Activated CD4-positive, CD25-positive, alpha-beta regulatory T cell treated with anti-CD3 and anti-CD28 coated beads, Interleukin-2, amount 50 U/mL, for 24 hours (primary cell): ENCODE results near the gene PCDHA4.
"Not testable (repeated sequence)": the region's sequence is repeated elsewhere in the genome, so short reads cannot be mapped to it uniquely, and the experiment has no call there.

Experiments
- ATAC-seq, 2 donors: fragments of 150-1000 bp; cut with Tn5 transposase; one replicate each; pipeline ENCODE4 v1.10.0; 2021; ENCODE audit warnings: mild to moderate bottlenecking in 1 of 2, moderate library complexity in 1 of 2

The PCDHA4 gene

DNA sequence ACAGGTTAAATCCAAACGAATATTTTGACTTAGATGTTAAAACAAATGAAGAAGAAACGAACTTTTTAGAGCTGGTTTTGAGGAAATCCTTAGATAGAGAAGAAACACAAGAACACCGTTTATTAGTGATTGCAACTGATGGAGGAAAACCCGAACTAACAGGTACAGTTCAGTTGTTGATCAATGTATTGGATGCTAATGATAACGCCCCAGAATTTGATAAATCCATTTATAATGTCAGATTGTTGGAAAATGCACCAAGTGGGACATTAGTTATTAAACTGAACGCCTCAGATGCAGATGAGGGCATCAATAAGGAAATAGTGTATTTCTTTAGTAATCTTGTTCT is 15.4 kb downstream of the PCDHA4 start:
- no peak for ATAC-seq

DNA sequence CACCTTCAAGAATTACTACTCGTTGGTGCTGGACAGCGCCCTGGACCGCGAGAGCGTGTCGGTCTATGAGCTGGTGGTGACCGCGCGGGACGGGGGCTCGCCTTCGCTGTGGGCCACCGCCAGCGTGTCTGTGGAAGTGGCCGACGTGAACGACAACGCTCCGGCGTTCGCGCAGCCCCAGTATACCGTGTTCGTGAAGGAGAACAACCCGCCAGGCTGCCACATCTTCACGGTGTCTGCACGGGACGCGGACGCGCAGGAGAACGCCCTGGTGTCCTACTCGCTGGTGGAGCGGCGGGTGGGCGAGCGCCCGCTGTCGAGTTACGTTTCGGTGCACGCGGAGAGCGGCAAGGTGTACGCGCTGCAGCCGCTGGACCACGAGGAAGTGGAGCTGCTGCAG is 16.1 kb downstream of the PCDHA4 start:
- ATAC-seq, result not testable (repeated sequence)

DNA sequence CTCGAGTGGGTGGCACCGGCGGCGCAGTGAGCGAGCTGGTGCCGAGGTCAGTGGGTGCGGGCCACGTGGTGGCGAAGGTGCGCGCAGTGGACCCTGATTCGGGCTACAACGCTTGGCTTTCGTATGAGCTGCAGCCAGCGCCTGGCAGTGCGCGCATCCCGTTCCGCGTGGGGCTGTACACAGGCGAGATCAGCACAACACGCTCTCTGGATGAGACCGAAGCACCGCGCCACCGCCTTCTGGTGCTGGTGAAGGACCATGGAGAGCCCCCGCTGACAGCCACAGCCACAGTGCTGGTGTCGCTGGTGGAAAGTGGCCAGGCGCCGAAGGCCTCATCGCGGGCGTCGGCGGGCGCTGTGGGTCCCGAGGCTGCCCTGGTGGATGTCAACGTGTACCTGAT is 16.6 kb downstream of the PCDHA4 start:
- ATAC-seq, result no peak

DNA sequence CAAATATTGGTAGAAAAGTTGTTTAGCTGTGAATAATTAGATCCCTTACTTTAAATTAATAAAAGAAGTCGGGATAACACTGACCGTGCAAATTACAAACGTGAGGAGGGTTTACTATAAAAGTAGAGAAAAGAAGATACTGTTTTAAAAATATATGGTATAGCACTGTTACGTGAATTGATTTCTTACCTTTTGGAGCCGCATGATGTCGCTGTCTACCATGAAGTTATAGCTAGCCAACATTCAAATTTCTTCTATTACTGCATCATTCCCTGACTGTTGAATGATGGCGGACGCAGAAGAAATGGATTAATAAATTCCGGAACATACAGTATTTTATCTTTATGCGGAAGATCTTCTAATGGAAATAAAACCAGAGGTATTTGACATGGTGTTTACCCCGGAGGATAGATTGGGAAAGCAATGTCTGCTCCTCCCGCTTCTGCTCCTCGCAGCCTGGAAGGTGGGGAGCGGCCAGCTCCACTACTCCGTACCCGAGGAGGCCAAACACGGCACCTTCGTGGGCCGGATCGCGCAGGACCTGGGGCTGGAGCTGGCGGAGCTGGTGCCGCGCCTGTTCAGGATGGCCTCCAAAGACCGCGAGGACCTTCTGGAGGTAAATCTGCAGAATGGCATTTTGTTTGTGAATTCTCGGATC is 21.0 kb downstream of the PCDHA4 start, which contains the start of gene PCDHA6:
TSS of gene PCDHA6 (plus strand) at position 257 of the 658 bp plus-strand sequence. CDS start at position 389, 132 bp downstream.
- no peak for ATAC-seq

DNA sequence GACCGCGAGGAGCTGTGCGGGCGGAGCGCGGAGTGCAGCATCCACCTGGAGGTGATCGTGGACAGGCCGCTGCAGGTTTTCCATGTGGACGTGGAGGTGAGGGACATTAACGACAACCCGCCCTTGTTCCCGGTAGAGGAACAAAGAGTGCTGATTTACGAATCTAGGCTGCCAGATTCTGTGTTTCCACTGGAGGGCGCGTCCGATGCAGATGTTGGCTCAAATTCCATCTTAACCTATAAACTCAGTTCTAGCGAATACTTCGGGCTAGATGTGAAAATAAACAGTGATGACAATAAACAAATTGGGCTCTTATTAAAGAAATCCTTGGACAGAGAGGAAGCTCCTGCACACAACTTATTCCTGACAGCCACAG is 21.5 kb downstream of the PCDHA4 start:
- ATAC-seq, result no peak

DNA sequence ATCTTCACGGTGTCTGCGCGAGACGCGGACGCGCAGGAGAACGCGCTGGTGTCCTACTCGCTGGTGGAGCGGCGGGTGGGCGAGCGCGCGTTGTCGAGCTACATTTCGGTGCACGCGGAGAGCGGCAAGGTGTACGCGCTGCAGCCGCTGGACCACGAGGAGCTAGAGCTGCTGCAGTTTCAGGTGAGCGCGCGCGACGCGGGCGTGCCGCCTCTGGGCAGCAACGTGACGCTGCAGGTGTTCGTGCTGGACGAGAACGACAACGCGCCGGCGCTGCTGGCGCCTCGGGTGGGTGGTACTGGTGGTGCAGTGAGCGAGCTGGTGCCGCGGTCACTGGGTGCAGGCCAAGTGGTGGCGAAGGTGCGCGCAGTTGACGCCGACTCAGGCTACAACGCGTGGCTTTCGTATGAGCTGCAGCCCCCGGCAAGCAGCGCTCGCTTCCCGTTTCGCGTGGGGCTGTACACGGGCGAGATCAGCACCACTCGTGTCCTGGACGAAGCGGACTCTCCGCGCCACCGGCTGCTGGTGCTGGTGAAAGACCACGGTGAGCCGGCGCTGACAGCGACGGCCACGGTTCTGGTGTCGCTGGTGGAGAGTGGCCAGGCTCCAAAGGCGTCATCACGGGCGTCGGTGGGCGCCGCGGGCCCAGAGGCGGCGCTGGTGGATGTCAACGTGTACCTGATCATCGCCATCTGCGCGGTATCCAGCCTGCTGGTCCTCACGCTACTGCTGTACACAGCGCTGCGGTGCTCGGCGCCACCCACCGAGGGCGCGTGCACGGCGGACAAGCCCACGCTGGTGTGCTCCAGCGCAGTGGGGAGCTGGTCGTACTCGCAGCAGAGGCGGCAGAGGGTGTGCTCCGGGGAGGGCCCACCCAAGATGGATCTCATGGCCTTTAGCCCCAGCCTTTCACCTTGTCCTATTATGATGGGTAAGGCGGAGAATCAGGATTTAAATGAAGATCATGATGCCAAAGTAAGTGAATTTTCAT is 22.9 kb downstream of the PCDHA4 start:
- ATAC-seq, result not testable (repeated sequence)

DNA sequence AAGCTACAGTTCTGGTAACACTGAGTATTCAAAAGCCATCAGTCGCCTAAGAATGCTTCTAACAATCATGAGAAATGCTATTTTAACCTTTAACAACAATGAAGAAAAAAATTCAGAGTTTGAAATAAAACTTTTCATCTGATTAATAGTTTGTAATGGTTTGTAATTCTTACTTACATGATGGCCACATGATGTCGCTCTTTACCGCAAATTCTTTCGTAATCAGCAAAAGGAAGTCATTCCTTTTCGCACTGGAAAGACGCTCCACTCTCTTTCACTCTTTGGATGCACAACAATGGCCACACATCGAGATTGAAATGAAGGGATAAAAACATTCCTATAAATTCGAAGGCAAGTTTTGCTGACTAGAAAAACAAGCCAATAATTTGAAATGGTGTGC is 27.1 kb downstream of the PCDHA4 start, which contains the start of gene PCDHA7:
TSS of gene PCDHA7 (plus strand) at position 277 of the 400 bp plus-strand sequence. CDS start at position 392, 115 bp downstream.
- no peak for ATAC-seq

DNA sequence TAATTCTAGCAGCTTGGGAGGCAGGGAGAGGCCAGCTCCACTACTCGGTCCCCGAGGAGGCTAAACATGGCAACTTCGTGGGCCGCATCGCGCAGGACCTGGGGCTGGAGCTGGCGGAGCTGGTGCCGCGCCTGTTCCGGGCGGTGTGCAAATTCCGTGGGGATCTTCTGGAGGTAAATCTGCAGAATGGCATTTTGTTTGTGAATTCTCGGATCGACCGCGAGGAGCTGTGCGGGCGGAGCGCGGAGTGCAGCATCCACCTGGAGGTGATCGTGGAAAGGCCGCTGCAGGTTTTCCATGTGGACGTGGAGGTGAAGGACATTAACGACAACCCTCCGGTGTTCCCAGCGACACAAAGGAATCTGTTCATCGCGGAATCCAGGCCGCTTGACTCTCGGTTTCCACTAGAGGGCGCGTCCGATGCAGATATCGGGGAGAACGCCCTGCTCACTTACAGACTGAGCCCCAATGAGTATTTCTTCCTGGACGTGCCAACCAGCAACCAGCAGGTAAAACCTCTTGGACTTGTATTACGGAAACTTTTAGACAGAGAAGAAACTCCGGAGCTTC is 27.7 kb downstream of the PCDHA4 start:
- ATAC-seq, result not testable (repeated sequence)

DNA sequence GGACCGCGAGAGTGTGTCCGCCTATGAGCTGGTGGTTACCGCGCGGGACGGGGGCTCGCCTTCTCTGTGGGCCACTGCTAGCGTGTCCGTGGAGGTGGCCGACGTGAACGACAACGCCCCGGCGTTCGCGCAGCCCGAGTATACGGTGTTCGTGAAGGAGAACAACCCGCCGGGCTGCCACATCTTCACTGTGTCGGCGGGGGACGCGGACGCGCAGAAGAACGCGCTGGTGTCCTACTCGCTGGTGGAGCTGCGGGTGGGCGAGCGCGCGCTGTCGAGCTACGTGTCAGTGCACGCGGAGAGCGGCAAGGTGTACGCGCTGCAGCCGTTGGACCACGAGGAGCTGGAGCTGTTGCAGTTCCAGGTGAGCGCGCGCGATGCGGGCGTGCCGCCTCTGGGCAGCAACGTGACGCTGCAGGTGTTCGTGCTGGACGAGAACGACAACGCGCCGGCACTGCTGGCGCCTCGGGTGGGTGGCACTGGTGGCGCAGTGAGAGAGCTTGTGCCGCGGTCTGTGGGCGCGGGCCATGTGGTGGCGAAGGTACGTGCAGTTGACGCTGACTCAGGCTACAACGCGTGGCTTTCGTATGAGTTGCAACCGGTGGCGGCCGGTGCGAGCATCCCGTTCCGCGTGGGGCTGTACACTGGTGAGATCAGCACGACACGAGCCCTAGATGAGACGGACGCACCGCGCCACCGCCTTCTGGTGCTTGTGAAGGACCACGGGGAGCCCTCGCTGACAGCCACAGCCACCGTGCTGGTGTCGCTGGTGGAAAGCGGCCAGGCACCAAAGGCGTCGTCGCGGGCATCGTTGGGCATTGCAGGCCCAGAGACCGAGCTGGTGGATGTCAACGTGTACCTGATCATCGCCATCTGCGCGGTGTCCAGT is 29.0 kb downstream of the PCDHA4 start:
- ATAC-seq, result no peak

DNA sequence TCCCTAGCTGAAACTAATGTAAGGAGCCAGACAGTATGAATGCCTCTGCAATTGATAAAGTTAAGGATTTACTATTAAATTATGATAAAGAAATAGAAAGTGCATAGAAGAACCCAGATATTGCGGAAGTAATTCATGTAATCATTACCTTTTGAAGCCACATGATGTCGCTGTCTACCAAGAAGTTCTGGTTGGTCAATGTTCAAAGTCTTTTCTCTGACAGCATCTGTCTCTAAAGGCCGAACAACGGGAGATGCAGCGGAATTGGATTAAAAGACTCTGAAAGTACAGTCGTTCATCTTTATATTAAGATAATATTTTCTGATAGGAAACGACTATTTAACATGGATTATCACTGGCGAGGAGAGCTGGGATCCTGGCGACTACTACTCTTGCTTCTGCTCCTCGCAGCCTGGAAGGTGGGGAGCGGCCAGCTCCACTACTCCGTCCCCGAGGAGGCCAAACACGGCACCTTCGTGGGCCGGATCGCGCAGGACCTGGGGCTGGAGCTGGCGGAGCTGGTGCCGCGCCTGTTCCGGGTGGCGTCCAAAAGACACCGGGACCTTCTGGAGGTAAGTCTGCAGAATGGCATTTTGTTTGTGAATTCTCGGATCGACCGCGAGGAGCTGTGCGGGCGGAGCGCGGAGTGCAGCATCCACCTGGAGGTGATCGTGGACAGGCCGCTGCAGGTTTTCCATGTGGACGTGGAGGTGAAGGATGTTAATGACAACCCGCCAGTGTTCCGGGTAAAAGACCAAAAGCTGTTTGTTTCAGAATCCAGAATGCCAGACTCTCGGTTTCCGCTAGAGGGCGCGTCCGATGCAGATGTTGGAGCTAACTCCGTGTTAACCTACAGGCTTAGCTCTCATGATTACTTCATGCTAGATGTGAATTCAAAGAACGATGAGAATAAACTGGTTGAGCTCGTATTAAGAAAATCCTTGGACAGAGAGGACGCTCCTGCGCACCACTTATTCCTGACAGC is 34.4 kb downstream of the PCDHA4 start, which contains the start of gene PCDHA8:
TSS of gene PCDHA8 (plus strand) at position 210 of the 985 bp plus-strand sequence. CDS start at position 345, 135 bp downstream.
- ATAC-seq, result no peak

DNA sequence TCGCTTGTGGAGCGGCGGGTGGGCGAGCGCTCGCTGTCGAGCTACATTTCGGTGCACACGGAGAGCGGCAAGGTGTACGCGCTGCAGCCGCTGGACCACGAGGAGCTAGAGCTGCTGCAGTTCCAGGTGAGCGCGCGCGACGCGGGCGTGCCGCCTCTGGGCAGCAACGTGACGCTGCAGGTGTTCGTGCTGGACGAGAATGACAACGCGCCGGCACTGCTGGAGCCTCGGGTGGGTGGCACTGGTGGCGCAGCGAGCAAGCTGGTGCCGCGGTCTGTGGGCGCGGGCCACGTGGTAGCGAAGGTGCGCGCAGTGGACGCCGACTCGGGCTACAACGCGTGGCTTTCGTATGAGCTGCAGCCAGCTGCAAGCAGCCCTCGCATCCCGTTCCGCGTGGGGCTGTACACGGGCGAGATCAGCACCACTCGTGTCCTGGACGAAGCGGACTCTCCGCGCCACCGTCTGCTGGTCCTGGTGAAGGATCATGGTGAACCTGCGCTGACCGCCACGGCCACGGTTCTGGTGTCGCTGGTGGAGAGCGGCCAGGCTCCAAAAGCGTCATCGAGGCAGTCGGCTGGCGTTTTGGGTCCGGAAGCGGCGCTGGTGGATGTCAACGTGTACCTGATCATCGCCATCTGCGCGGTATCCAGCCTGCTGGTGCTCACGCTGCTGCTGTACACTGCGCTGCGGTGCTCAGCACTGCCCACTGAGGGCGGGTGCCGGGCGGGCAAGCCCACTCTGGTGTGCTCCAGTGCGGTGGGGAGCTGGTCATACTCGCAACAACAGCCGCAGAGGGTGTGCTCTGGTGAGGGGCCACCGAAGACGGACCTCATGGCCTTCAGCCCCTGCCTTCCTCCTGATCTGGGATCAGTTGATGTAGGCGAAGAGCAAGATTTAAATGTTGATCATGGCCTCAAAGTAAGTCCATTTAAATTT is 36.2 kb downstream of the PCDHA4 start:
- ATAC-seq, result no peak

DNA sequence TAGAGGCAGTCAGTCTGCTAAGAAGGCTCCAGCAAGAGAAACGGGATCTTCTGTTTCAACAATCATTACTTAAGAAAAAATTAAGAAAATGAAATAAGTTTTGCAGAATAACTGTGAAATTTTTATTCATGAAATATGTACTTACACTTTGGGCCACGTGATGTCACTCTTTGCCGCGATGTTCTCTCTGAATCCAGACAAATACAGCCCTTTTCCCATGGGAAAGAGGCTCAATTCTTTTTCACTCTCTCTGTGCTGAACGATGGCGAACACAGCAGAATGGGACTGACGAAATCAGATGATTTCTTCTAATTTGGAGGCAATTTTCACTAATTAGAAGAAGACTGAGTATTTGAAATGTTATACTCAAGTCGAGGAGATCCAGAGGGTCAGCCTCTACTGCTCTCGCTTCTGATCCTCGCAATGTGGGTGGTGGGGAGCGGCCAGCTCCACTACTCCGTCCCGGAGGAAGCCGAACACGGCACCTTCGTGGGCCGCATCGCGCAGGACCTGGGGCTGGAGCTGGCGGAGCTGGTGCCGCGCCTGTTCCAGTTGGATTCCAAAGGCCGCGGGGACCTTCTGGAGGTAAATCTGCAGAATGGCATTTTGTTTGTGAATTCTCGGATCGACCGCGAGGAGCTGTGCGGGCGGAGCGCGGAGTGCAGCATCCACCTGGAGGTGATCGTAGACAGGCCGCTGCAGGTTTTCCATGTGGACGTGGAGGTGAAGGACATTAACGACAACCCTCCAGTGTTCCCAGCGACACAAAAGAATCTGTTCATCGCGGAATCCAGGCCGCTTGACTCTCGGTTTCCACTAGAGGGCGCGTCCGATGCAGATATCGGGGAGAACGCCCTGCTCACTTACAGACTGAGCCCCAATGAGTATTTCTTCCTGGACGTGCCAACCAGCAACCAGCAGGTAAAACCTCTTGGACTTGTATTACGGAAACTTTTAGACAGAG is 41.6 kb downstream of the PCDHA4 start, which contains the start of gene PCDHA9:
TSS of gene PCDHA9 (plus strand) at position 244 of the 964 bp plus-strand sequence. CDS start at position 358, 114 bp downstream.
- ATAC-seq, result not testable (repeated sequence)

DNA sequence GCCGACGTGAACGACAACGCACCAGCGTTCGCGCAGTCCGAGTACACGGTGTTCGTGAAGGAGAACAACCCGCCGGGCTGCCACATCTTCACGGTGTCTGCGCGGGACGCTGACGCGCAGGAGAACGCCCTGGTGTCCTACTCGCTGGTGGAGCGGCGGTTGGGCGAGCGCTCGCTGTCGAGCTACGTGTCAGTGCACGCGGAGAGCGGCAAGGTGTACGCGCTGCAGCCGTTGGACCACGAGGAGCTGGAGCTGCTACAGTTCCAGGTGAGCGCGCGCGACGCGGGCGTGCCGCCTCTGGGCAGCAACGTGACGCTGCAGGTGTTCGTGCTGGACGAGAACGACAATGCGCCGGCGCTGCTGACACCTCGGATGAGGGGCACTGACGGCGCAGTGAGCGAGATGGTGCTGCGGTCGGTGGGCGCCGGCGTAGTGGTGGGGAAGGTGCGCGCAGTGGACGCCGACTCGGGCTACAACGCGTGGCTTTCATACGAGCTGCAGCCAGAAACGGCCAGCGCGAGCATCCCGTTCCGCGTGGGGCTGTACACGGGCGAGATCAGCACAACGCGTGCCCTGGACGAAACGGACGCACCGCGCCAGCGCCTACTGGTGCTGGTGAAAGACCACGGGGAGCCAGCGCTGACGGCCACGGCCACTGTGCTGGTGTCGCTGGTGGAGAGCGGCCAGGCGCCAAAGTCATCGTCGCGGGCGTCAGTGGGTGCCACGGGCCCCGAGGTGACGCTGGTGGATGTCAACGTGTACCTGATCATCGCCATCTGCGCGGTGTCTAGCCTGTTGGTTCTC is 43.2 kb downstream of the PCDHA4 start:
- not testable (repeated sequence) for ATAC-seq

DNA sequence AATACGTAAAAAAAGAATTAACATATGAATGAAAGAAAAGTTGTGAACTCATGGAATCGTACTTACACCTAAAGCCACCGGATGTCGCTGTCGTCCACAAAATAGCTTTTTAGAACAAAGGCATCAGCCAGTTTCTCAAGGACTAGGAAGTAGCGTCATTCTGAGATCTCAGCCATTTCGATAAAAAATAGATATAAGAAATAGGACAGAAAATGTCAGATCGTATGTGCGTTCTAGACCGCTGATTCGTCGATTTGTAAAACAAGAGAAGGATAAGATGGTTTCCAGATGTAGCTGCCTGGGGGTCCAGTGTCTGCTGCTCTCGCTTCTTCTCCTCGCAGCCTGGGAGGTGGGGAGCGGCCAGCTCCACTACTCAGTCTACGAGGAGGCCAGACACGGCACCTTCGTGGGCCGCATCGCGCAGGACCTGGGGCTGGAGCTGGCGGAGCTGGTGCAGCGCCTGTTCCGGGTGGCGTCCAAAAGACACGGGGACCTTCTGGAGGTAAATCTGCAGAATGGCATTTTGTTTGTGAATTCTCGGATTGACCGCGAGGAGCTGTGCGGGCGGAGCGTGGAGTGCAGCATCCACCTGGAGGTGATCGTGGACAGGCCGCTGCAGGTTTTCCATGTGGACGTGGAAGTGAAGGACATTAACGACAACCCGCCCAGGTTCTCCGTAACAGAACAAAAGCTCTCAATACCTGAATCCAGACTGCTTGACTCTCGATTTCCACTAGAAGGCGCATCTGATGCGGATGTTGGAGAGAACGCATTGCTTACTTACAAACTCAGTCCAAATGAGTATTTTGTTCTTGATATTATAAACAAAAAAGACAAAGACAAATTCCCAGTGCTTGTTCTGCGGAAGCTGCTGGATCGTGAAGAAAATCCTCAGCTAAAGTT is 49.2 kb downstream of the PCDHA4 start, which contains the start of gene PCDHA10:
TSS of gene PCDHA10 (plus strand) at position 126 of the 903 bp plus-strand sequence. CDS start at position 278, 152 bp downstream.
- no peak for ATAC-seq

DNA sequence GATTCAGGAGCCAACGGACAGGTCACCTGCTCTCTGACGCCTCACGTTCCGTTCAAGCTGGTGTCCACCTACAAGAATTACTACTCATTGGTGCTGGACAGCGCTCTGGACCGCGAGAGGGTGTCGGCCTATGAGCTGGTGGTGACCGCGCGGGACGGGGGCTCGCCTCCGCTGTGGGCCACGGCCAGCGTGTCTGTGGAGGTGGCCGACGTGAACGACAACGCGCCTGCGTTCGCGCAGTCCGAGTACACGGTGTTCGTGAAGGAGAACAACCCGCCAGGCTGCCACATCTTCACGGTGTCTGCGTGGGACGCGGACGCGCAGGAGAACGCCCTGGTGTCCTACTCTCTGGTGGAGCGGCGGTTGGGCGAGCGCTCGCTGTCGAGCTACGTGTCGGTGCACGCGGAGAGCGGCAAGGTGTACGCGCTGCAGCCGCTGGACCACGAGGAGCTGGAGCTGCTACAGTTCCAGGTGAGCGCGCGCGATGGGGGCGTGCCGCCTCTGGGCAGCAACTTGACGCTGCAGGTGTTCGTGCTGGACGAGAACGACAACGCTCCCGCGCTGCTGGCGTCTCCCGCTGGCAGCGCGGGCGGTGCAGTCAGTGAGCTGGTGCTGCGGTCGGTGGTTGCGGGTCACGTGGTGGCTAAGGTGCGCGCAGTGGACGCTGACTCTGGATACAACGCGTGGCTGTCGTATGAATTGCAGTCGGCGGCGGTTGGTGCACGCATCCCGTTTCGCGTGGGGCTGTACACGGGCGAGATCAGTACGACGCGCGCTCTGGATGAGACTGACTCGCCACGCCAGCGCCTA is 50.5 kb downstream of the PCDHA4 start:
- no peak for ATAC-seq

DNA sequence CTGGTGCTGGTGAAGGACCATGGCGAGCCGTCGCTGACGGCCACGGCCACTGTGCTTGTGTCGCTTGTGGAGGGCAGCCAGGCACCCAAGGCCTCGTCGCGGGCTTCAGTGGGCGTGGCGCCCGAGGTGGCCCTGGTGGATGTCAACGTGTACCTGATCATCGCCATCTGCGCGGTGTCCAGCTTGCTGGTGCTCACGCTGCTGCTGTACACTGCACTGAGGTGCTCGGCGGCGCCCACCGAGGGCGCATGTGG is 51.0 kb downstream of the PCDHA4 start:
- ATAC-seq, result no peak
